ENCODE results near the gene ZDHHC16.

- TF ChIP-seq YY1 (IDR thresholded peaks at IDR 0.05; ENCODE audit: low read depth): no peak
- no peak for TF ChIP-seq MAX (IDR thresholded peaks at IDR 0.05)
- TF ChIP-seq CEBPB (IDR thresholded peaks at IDR 0.05): no peak
- no peak for TF ChIP-seq TEAD4 (IDR thresholded peaks at IDR 0.05)
- TF ChIP-seq CREB1 (IDR thresholded peaks at IDR 0.05; ENCODE audit: low read depth): no peak
- no peak for TF ChIP-seq NFIC (IDR thresholded peaks at IDR 0.05)
- TF ChIP-seq TCF12 (IDR thresholded peaks at IDR 0.05; ENCODE audit: low read depth): no peak
- no peak for TF ChIP-seq EP300 (IDR thresholded peaks at IDR 0.05; ENCODE audit: borderline replicate concordance)
- TF ChIP-seq EGR1 (IDR thresholded peaks at IDR 0.05): no peak
- TF ChIP-seq FOXM1 (IDR thresholded peaks at IDR 0.05; ENCODE audit: borderline replicate concordance, low read depth): no peak
- no peak for TF ChIP-seq REST (IDR thresholded peaks at IDR 0.05; ENCODE audit: low read depth)
These were observed 59.2 kb downstream of the ZDHHC16 start for GRCh38 chr10:97505152-97505551.

All from Ishikawa (cell line).